OCI-LY7 (cell line): ENCODE results near the gene FAM131C.

Experiments
- CTCF ChIP-seq: fragments of 200-600 bp; sonication (generic); conservative IDR thresholded peaks from 2 replicates; pipeline ENCODE4 v1.5.1; 2014; ENCODE audit warnings: mild to moderate bottlenecking, antibody characterized with exemption, low read length, moderate library complexity, mixed read lengths
- EZH2phosphoT487 ChIP-seq: fragments of 200-600 bp; sonication (generic); IDR thresholded peaks from 2 replicates; pipeline ENCODE4 v1.6.1; 2018; ENCODE audit warnings: low read depth, borderline replicate concordance, mild to moderate bottlenecking, mixed run types, antibody characterized with exemption, low read length, moderate library complexity, mixed read lengths

GRCh38 chr1:16122916-16123315, 49.5 kb upstream of the FAM131C start:
- TF ChIP-seq CTCF (no peak), EZH2phosphoT487 (no peak)
